Panc1 (cell line): ENCODE data around the gene TJP2. TPM values are rescaled to one million over a fixed set of nuclear protein-coding genes. Genes with fewer than 3 reads are reported as not detected.

Experiments used
- ATAC-seq: fragments of 200-7000 bp; cut with Tn5 transposase; 2 replicates; pipeline ENCODE4 v1.9.1; 2020; ENCODE audit warnings: mild to moderate bottlenecking, moderate library complexity
- BruUV-seq: library from RNA; stranded (reverse); fragments of 400-500 nt; replicated peaks from 2 replicates; lab custom pipeline; 2021; lab: Mats Ljungman, UMichigan
- CTCF ChIA-PET: fragments of 300-600 bp; sonication (Branson Sonifier 250); formaldehyde crosslinking; loops from one replicate; lab custom pipeline; 2022; ENCODE audit warnings: antibody characterized with exemption; lab: Charles Lee
- POLR2A ChIA-PET: fragments of 300-600 bp; sonication (Branson Sonifier 250); formaldehyde crosslinking; loops from one replicate; lab custom pipeline; 2022; ENCODE audit warnings: antibody characterized with exemption; lab: Charles Lee
- DNase-seq: peaks from one replicate; pipeline ENCODE4 v3.0.0-alpha.2; 2010; ENCODE audit warnings: low read depth, low spot score
- H3K27ac ChIP-seq: 2 replicates; pipeline ENCODE4 v1.5.1; 2011; ENCODE audit warnings: mild to moderate bottlenecking, low read length, inconsistent platforms
- H3K27me3 ChIP-seq: fragments of 200-500 bp; sonication (Bioruptor generic); 2 replicates; pipeline ENCODE4 v1.6.0; 2014; ENCODE audit warnings: low read length, inconsistent platforms; ENCODE audit not compliant: control insufficient read depth, insufficient read depth
- H3K36me3 ChIP-seq: fragments of 200-500 bp; sonication (Bioruptor generic); 2 replicates; pipeline ENCODE4 v1.5.1; 2014; ENCODE audit warnings: inconsistent platforms, mild to moderate bottlenecking, low read length, moderate library complexity; ENCODE audit not compliant: control insufficient read depth, insufficient read depth
- H3K4me1 ChIP-seq: 2 replicates; pipeline ENCODE4 v1.5.1; 2011; ENCODE audit warnings: inconsistent platforms, mild to moderate bottlenecking, low read length, moderate library complexity; ENCODE audit not compliant: control insufficient read depth, insufficient read depth
- H3K4me3 ChIP-seq, 2 experiments: 2 replicates each; pipeline ENCODE4 v1.5.1; 2011 to 2012; ENCODE audit warnings: low read depth in 2 of 2, low read length in 2 of 2, mild to moderate bottlenecking in 2 of 2, inconsistent platforms in 1 of 2, moderate library complexity in 1 of 2
- H3K9me3 ChIP-seq: fragments of 200-500 bp; sonication (Bioruptor generic); 2 replicates; pipeline ENCODE4 v1.5.1; 2014; ENCODE audit warnings: low read depth, mild to moderate bottlenecking, inconsistent platforms, low read length, moderate library complexity; ENCODE audit not compliant: control insufficient read depth, insufficient read depth
- CTCF ChIP-seq: fragments of 450-650 bp; IDR thresholded peaks from 2 replicates; pipeline ENCODE4 v1.5.1; 2017; ENCODE audit warnings: mild to moderate bottlenecking
- POLR2AphosphoS5 ChIP-seq: IDR thresholded peaks from 2 replicates; pipeline ENCODE4 v1.6.1; 2012; ENCODE audit warnings: mild to moderate bottlenecking, low read depth, low read length, moderate library complexity
- REST ChIP-seq, 2 experiments: IDR thresholded peaks; 2 replicates each; pipeline ENCODE4 v1.6.1; 2011 to 2012; ENCODE audit warnings: low read depth in 2 of 2, control low read depth in 1 of 2, low read length in 1 of 2, mild to moderate bottlenecking in 1 of 2, moderate library complexity in 1 of 2; ENCODE audit not compliant: insufficient read depth in 1 of 2
- SIN3A ChIP-seq: IDR thresholded peaks from 2 replicates; pipeline ENCODE4 v1.6.1; 2012; ENCODE audit warnings: low read depth, mild to moderate bottlenecking, low read length, moderate library complexity, borderline replicate concordance; ENCODE audit not compliant: insufficient read depth
- TCF7L2 ChIP-seq: IDR thresholded peaks from 2 replicates; pipeline ENCODE4 v1.6.1; 2011; ENCODE audit warnings: mild to moderate bottlenecking, low read depth, low read length, inconsistent platforms
- in situ Hi-C: cut with HindIII; loops from 2 replicates; pipeline ENCODE4 v1.10.0; 2016; ENCODE audit warnings: low sequenced_read_pairs, low pct_unique_long_range_greater_than_20kb
- intact Hi-C: fragments of 100-400 bp; cut with micrococcal nuclease; formaldehyde crosslinking; loops from one replicate; pipeline ENCODE4 v1.10.0; 2022; ENCODE audit not compliant: unreplicated experiment
- total RNA-seq: library from RNA; stranded (reverse); gene quantifications from one replicate; pipeline ENCODE4 v1.2.1, GENCODE V29; 2021; ENCODE audit not compliant: unreplicated experiment

TJP2 gene
- total RNA-seq, 1 experiment from 2014 or later = 40.2 TPM

- no peak for DNase-seq
- no TSS peak for BruUV-seq
- TF ChIP-seq TCF7L2 = no peak
- TF ChIP-seq CTCF = no peak
- TF ChIP-seq SIN3A = no peak
- TF ChIP-seq POLR2AphosphoS5 = no peak
- no peak for TF ChIP-seq REST (IDR thresholded peaks at IDR 0.05; ENCODE audit: insufficient read depth in 1 of 2, low read depth in 2 of 2, low read length in 1 of 2)
- Histone ChIP-seq H3K27me3 (no peaks in the 10 kb centered on the region), H3K4me3 (no peak overlapping the region), H3K27ac (no peak overlapping the region), H3K4me1 (no peaks in the 10 kb centered on the region), H3K36me3 (no peaks in the 10 kb centered on the region), H3K9me3 (no peaks in the 10 kb centered on the region)
- in situ Hi-C loops (no loop called here), intact Hi-C loops (no loop called here)
- no peak for ATAC-seq
- ChIA-PET CTCF (no interaction called here), POLR2A (no interaction called here)
Measured at GRCh38 chr9:69136779-69137178, 37.3 kb upstream of the TJP2 start.

- Histone ChIP-seq H3K36me3 (no peaks in the 10 kb centered on the region), H3K4me1 (no peaks in the 10 kb centered on the region), H3K4me3 (no peak overlapping the region), H3K27ac (no peak overlapping the region), H3K9me3 (no peaks in the 10 kb centered on the region), H3K27me3 (no peaks in the 10 kb centered on the region)
- no peak for DNase-seq
- no TSS peak for BruUV-seq
- ChIA-PET POLR2A (no interaction called here), CTCF (no interaction called here)
- in situ Hi-C loops = no loop called here
- no peak for TF ChIP-seq REST (IDR thresholded peaks at IDR 0.05; ENCODE audit: insufficient read depth in 1 of 2, low read depth in 2 of 2, low read length in 1 of 2)
- no peak for TF ChIP-seq SIN3A
- TF ChIP-seq TCF7L2 = no peak
- no peak for TF ChIP-seq POLR2AphosphoS5
- no peak for TF ChIP-seq CTCF
- intact Hi-C loops = no loop called here
- ATAC-seq = no peak
Measured at GRCh38 chr9:69137311-69137710, 36.8 kb upstream of the TJP2 start.
